ENCODE measurements around the gene ZFHX2.
"Not testable (repeated sequence)": the region's sequence is repeated elsewhere in the genome, so short reads cannot be mapped to it uniquely, and the experiment has no call there.

ZFHX2 gene

DNA sequence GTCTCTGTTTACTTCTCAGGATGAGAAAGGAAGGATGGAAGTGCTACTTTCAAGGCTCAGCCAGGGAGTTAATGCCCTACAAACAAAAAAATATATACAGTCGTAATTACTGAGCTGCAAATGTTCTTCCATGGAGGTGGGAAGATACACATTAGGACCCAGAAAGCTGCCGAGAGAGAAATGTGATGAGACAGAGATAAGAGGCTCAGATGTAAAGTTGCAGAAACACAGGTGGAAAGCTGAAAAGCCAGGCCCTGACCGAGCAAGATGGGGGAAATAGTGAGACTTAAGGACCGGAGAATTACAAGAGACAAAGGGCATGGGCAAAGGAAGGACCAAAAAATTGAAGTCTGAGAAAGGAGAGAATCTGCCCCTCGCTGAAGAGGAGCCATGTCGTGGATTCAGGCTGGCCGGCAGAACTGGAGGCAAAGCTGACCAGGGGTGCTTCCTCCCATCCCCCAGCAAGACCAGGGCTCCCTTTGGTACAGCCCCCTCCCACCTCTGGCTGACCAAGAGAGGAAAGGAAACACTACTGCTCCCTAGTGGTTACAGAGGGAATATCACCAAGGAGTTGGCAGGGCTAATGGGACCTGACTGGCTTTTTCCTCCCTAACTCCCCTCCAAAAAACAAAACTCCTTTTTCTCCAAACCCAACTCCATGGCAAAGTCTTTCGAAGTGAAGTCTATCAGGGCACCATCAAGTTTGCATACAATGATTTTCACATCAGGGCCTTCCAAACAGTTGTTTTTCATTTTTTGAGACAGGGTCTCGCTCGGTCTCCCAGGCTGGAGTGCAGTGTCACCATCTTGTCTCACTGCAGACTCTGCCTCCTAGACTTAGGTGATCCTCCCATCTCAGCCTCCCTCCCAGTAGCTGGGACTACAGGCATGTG is 12.1 kb downstream of the ZFHX2 start:
- DNase-seq (no peak), ATAC-seq (peak; percentile 52)

DNA sequence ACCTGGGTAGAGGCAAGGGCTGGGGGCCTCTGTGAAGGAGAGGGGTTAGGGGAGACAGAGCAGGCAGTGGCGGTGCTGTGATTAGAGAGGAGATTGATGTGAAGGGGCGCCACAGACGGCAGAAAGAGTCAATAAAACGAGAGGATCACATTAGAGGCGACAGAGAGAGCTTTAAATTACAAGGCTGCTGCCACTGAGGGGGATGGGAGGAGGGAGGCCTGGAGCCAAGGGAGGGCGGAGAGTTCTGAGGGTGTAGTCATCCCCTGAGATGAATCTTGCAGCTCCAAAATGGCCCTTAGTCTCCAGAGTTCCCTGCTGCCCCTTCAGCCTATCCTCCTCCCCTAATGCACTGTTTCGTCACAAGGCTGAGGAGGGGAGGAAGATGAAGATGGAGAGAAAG is 12.8 kb downstream of the ZFHX2 start:
- no peak for ATAC-seq
- no peak for DNase-seq

DNA sequence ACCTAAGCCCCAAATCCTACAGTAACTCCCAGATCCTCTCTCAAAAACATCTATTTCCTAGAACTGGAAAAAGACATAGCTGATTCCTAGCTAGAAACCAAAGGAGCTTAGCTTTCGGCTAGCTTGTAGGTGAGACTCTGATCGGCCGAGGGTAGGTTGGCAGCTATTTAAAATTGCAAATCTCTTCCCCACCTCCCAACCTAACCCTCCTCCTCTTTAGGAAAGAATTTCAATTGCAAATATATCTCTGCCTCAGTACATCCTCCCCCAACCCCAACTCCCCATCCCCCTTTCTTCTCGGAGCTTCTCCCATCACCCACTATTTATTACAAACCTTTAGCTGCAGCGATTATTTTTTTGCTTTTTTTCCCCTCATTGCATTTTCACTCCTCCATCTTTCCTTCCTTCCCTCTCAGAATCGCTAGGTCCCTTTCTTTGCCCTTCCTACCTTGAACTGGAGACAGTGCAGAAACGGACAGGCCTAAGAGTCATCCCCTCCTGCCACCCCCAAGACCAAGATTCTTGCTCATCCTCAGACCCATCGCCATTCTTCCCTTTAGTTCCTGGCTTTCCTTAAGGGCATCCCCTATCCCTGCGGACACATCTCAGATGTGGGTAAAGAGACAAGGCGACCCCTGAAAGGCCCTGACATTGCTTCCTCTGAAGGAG is 13.4 kb downstream of the ZFHX2 start:
- no peak for ATAC-seq
- no peak for DNase-seq

DNA sequence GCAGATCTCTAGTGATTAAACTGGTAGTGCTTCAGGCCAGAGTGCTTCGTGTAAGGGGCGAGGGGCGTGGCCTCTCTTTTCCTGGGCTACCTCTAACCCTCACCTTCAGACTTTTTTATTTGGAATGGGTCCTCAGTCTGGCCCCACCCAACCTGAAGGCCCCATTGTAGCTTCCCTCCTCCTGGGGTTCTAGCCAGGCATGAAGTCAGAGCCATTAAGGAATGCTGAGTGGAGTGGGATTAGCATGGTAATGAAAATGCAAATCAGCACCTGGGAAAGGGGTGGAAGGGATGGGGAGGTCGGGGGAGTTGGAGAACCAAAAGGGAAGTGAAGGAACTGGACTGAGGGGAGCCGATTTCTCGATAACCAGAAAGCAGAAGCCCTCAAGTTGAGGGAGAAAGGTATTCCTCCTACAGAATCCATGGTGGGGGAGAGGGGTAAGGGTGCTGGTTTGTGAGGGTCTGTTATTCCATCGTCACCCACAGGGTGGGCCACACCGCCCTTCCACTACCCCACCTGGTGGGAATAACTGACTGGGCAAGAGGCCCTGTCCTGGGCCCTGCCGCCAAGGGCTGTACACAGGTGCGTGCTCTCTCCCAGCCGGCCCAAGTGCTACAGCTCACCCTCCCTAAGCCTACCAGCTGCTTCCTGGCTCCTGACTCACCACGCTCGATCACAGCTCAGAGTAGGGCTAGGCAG is 14.1 kb downstream of the ZFHX2 start:
- DNase-seq (no peak), ATAC-seq (peak; percentile 30)

DNA sequence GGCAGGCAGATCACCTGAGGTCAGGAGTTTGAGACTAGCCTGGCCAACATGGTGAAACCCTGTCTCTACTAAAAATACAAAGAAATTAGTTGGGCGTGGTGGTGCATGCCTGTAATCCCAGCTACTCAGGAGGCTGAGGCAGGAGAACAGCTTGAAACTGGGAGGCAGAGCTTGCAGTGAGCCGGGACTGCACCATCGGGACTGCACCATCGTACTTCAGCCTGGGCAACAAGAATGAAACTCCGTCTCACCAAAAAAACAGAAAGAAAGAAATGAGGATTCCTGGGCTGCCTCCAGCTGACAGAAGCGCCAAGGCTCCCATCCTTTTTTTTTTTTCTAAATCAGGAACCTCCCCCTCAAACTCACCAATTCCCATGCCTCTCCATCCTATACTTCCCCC is 14.7 kb downstream of the ZFHX2 start:
- DNase-seq, ATAC-seq: not testable (repeated sequence)

DNA sequence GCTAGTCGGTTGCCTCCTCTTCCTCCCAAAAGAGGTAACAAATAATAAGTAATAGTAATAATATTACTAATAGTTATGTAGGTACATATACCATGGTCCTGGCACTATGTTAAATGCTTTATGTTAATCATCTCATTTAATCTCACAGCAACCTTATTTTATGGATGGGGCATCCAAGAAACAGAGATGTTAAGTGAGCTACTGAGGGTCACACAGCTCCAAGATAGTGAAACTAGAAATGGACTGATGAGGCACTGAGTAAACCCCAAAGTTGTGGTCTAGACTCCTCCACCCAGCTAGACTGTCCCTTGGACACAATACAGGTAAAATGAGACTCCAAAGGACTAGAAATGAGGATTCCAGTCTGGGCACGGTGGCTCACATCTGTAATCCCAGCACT is 15.1 kb downstream of the ZFHX2 start:
- ATAC-seq: no peak
- DNase-seq: no peak

DNA sequence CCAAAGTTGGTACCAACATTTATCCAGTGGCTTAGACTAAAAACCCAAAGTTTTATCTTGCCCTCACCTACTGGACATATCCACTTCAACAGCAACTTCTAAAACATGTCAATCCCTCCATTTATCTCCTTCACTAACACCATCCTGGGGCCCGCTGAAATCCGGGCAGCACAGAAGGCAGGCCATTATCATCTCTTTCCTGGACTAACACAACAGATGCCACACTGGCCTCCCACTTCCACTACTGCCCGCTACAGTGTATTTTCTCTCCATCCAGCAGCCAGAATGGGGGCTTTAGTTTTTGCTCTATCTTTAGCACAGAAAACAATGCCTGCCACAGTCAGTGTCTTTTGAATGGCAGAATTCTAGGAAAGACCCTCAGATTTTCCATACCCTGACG is 15.6 kb downstream of the ZFHX2 start:
- ATAC-seq (no peak), DNase-seq (no peak)

DNA sequence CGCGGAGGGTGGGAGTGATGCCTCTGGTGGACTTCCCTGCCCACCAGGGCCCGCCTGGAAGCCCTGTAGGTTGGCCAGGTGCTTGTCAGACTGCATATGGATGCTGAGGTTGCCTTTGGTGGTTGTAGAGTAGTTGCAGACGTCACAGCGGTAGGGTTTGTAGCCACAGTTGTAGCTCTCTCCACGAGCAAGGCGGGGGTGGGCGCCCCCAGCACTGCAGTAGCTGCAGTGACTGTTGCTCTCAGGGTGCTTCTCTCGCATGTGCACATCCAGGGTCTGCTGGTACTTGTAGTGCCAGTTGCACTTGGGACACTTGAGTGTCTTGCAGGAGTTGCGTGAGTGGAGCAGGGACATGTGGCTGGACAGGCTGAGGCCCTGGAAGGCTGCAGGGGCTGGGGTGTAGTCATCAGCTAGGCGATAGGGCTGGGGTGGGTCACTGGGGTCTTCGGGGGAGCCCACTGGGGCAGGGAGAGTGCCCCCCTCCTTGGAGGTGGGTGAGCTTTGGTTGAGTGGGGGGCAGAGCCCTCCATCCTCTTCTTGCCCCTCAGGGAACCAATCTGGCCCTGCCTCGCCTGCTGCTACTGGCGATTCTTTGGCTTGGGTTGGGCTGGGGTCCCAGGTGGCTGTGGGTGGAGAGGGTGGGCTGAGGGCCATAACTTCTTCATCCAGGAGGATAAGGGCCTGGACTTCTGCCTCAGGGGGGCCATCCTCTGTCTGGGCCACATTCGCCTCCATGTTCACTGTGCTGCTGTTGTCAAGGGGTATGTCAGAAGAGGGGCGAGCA is 17.7 kb downstream of the ZFHX2 start:
- ATAC-seq (no peak), DNase-seq (no peak)

DNA sequence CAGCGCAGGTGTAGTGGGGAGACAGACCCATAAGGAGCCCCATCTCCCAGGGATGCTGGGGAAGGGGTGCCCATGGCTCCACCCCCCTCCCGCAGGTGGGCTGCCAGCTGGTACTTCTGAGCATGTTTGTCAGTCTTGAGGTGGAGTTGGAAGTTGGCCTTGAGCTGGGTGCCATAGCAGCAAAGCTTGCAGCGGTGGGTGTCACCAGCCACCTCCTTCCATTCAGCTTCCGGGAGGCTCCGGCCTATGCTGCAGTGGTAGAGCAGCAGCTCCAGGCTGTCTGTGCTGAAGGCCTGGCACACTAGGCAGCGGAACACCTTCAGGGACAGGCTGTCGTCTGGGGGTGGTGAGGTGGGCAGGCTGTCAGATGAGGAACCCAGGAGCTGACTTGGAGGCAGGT is 18.9 kb downstream of the ZFHX2 start:
- DNase-seq (no peak), ATAC-seq (no peak)

DNA sequence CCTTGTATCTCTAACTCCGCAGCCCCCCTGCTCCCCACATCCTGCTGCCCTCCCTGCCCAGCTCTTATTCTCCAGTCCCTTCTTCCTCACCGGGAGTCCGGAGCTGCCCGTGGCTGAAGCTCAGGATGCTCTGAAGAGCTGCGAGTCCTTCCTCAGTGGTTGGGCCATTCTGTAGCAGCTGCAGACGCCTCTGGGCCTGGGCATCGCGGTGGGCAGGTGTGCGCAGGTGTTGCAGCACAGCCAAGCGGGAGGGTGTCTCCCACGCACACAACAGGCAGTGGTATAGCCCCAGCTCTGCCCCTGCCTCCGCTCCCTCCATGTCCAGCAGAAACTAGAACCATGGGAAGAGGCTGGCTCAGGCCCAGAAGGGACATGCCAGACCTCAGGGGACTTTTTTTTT is 20.2 kb downstream of the ZFHX2 start:
- DNase-seq (no peak), ATAC-seq (no peak)

DNA sequence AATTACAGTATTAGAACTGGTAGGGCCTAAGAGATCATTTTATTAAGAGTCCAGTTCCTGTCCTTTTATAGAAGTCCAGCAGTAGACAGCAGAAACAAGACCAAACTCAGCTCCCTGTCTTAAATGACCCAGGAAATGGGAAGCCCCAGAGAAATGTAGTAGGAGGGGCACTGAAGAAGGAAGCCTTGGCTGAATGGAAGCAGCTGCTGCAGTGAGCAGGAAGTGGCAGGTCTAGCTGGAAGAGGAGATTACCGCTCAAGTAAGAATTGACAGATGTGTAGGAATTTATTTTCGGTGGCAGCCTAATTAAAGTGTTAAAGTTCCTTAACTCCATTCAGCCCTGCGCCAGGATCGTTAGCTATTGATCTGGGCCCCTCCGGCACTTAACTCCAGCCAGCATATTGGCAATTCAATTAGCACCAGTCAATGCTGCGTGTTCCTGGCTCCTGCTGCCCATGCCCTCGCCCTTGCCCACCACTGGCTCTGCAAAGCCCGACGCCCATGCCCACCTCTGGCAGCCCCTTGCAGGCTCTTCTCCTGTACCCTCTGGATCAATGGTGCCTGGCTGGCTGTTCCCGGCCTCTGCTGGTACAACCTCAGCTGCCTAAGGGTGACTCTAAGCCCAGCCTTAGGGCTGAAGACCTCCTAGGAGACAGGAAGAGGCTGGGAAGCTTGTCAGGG is 21.1 kb downstream of the ZFHX2 start:
- DNase-seq (no peak), ATAC-seq (no peak)

DNA sequence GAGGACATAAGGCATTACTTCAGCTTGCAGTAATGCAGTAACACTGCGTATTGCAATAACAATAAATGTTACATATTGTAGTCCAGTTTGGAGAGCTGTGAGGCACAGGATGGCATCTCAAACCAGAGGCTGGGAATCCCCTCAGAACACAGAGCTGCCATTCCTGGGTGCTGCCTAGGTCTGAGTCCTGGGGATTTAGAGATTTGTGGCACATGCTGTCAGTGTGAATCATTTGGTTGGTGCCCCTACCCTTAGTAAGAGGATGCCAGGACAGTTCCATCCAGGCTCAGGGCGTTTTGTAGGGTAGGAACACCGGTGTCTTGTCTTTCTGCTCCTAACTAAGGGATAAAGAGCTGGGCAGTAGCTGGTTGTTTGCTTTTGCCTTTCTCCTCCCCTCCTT is 22.5 kb downstream of the ZFHX2 start:
- ATAC-seq (no peak), DNase-seq (no peak)

DNA sequence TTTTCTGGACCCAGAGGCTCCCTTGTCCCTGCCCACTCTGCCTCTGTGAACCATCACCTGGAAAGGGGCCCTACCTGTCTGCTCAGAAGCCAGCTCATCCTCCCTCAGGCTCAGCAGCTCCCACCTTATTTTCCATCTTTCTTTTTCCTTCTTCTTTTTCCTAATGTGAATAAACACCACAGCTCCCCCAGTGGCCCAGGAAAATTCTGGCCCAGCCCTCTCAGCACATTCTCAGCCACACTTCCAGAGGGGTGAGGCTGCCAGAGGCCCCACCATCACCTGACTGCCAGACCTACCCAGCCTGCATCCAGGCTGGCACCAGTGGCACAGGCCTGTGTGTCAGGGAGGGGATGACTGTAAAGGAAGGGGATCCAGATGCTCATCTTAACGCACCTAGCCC is 23.0 kb downstream of the ZFHX2 start:
- ATAC-seq (no peak), DNase-seq (no peak)

DNA sequence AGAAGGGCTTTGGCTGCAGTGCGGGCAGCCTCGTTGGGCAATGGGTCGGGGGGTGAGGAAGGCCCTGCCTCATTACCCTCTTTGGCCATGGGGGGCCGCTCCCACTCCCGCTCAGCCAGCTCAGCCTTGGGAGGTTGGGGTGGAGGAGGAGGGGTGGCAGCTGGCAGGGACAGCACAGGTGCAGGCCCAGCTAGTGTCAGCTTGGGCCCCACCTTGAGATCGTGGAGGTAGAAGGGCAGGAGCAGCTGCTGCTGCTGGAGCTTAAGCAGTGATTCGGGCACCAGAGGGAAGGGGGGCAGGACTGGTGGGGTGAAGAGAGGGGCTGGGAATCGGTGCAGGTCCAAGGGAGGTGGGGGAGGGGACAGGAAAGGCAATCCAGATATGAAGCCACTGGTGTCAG is 26.0 kb downstream of the ZFHX2 start:
- ATAC-seq (no peak), DNase-seq (no peak)

DNA sequence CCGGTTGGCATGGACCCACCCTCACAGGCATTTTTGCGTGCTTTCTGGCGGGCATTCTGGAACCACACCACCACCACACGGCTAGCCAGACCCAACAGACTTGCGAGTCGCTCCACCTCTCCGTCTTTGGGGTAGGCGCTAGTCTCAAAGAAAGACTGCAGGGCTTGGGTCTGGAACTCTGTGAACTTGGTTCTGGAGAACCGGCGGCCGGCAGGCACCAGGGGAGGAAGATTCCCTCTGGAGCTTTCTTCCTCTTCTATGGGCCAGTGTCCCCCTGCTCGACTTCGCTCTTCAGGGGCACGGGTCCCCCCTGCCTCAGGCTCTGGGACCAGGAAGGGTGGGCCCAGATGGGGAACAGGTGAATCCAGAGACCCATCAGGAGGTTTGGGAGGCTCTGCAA is 26.6 kb downstream of the ZFHX2 start:
- ATAC-seq (no peak), DNase-seq (no peak)

DNA sequence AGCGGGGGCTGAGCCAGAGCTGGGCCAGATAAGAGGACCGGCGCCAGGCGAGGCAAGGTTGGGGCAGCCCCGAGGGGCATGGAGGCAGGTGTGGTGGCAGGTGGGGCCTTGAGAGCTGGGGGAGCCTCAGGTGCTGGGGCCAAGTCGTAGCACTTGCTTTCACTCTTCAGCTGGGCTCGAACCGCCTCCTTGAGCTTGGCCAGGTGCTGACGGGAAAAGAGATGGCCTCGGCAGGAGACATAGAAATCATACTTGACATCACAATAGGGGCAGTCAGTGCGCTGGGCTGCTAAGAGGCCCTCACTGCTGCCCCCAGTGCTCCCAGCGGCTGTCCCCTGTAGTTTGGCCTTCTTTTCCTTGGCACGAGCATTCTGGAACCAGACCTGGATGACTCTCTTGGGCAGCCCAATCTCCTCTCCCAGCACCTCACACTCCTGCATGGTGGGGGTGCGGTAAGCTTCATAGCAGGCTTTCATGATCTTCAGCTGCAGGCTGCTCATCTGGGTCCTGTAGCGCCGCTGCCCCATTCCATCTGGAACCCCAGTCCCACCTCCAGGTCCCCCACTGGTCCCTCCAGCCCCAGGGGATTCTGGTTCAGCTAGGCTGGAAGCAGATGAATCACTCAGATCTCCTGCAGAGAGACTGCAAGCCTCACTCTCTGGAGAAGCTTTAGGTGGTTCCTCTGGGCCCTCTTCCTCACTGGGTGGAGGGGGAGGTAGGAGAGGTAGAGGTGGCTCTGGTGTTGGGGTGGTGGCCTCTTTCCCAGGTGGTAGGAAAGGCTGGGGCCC is 28.1 kb downstream of the ZFHX2 start:
- DNase-seq (no peak), ATAC-seq (no peak)

DNA sequence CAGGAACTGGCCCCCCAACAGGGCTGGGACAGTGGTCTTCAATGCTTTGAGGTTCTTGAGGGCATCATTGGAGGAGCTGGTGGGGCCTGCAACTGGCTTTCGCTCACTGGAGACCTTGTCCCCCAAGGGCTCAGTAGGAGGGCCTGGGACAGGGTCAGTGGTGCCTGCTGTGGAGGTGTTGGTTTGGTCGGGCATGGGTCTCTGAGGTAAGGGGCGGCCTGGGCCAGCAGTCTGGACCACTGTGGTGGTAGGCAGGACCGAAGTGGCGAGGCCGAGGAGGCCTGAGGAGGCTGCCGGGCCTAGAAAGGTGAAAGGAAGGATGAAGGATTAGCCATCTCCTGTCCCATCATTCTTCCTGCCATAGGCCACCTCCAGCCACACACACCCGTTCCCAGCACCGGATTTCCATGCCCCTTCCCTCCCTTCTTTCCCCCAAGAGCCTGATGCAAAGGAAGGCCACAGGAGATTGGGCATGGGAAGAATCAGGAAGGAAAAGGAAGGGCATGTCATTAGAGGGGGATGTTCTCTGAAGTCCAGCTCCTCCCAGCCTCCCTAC is 28.8 kb downstream of the ZFHX2 start:
- ATAC-seq: no peak

DNA sequence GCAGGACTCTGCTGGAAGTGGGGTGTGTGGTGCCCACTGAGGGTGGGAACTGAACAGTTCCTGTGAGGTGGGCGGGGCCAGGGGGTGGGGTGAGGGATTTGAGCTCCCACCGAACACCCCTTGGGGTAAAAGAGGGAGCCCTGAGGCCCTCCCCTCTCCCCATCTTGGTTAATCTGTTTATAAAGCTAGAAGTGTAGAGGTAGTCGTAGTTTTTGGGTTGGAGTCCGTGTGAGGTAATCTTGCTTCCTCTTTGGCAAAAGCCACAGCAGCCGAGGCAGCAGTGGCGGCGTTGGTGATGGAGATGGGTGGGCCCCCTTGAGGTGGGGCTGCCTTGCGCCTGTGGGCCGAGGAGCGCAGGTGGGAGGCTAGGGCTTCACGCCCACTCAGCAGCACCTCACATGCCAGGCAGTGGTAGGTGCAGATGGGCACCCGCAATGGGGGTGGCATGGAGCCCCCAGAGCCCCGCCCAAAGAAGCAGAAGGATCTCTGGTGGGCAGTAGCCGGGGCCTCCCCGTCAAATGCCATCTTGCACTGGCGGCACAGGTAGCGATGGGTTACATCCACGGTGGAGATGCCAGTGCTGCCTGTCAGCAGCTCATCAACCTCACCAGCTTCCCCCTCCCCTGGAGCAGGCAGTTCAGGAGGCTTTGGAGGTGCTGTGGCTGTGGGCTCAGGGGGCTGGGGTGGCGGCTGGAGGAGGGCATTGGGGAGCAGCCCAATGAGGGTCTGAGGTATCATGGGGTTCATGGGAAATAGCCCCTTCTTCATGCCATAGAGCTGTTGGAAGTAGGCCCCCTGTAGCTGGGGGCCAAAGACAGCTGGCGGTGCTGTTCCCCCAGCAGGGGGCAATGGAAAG is 29.6 kb downstream of the ZFHX2 start:
- DNase-seq: no peak
- no peak for ATAC-seq

More for the DNA sequence above, 28.8 kb downstream of the ZFHX2 start:
- DNase-seq: no peak

DNA sequence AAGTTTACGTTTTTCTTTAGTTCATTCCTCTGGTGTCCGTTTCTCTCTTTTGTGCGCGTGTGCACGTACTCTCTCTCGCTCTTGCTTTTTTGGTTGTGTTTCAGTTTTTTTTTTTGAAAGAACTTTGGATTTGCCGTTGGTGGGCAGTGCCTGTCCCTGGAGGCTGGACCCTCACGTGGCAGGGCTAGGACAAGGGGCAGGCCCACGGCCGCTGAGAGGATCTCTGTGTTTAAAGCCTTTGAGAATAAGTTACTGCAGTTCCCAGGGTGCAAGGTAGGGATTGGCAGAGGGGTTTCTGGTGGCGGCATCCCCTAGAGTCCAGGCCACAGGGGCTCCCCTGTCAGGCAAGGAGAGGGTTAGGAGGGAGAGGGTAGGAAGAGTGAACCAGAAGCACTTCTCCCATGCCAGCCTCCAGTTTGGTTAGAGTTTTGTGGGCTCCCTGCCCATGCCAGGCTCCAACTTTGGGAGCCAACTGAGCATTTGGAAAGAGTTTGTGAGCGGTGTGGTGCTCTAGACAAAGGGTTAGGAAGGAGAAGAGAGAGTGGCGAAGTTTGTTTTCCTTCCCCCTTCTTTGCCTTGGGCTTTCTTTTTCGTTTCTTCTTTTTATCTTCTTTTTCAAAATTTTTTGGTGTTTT is 30.5 kb downstream of the ZFHX2 start:
- ATAC-seq: no peak
- DNase-seq: no peak

Measured in stimulated activated naive CD8-positive, alpha-beta T cell treated with anti-CD3 and anti-CD28 coated beads, Interleukin-15, Interleukin-2, amounts not matched to agents 100 U/mL and 50 U/mL, for 24 hours (primary cell).